H7 (cell line): ENCODE data around the gene MYCL. TPM values are rescaled to one million over a fixed set of nuclear protein-coding genes. Genes with fewer than 3 reads are reported as not detected.

Experiments
- total RNA-seq: library from RNA; depleted of rRNA; stranded (reverse); fragments of >200 nt; shearing (Covaris generic); gene quantifications from 2 replicates; pipeline ENCODE4 v1.2.3, GENCODE V29; 2014; rRNA removed

The MYCL gene
- total RNA-seq, 1 experiment from 2014 or later = 49.0 TPM

Other genes with a start within 250 kb of the MYCL start
- gene NT5C1A, start 229.8 kb downstream of the MYCL start, total RNA-seq = not detected in 2 replicates
- gene HPCAL4, start 210.5 kb downstream of the MYCL start, total RNA-seq = not detected in 2 replicates
- 62.1 and 63.1 TPM in 2 replicates for gene PPIE, start 163.0 kb downstream of the MYCL start, total RNA-seq
- not detected in 2 replicates for gene OXCT2, start 130.6 kb downstream of the MYCL start, total RNA-seq
- 0.24 and 0.37 TPM in 2 replicates for gene BMP8B, start 113.1 kb downstream of the MYCL start, total RNA-seq
- 57.0 and 77.0 TPM in 2 replicates for gene TRIT1, start 18.4 kb downstream of the MYCL start, total RNA-seq
- gene MFSD2A, start 53.2 kb upstream of the MYCL start, total RNA-seq = 4.7 and 6.4 TPM in 2 replicates
- gene CAP1, start 138.8 kb upstream of the MYCL start, total RNA-seq = 386 and 432 TPM in 2 replicates
- 108 and 121 TPM in 2 replicates for gene PPT1, start 195.3 kb upstream of the MYCL start, total RNA-seq